NT2/D1 (cell line): ENCODE results near the gene STK17A.

Experiments used
- YY1 ChIP-seq: IDR thresholded peaks from 2 replicates; pipeline ENCODE4 v1.6.1; 2011; ENCODE audit not compliant: insufficient read length, insufficient read depth
- ZNF274 ChIP-seq: IDR thresholded peaks from 2 replicates; pipeline ENCODE4 v1.6.1; 2011; ENCODE audit warnings: mild to moderate bottlenecking, low read depth, low read length

GRCh38 chr7:43583424-43584194, 701 bp downstream of the STK17A start:
- TF ChIP-seq YY1 (no peak), ZNF274 (no peak)
